Lung (tissue), 12 donors: ENCODE data around the gene CANX. TPM values are rescaled to one million over a fixed set of nuclear protein-coding genes. Genes with fewer than 3 reads are reported as not detected.
"Not testable (repeated sequence)": the region's sequence is repeated elsewhere in the genome, so short reads cannot be mapped to it uniquely, and the experiment has no call there.

Experiments
- ATAC-seq: fragments of 200-7000 bp; cut with Tn5 transposase; one replicate; pipeline ENCODE4 v1.9.1; 2020; ENCODE audit warnings: moderate number of reproducible peaks; ENCODE audit not compliant: insufficient read depth, low FRiP score
- DNase-seq, 3 donors: peaks; one replicate each; pipeline ENCODE4 v3.0.0-alpha.2; 2013 to 2017
- H3K27ac ChIP-seq, 2 donors: one replicate each; pipeline ENCODE4 v1.5.1; 2013; ENCODE audit warnings: mild to moderate bottlenecking in 2 of 2, moderate library complexity in 2 of 2, control low read depth in 1 of 2, inconsistent platforms in 1 of 2, low read depth in 1 of 2, low read length in 1 of 2
- H3K27me3 ChIP-seq, 3 donors: one replicate each; pipeline ENCODE4 v1.5.1; 2013; ENCODE audit warnings: low read length in 2 of 3; ENCODE audit not compliant: control insufficient read depth in 3 of 3, insufficient read depth in 3 of 3
- H3K36me3 ChIP-seq, 4 donors: one replicate each; pipeline ENCODE4 v1.5.1; 2013; ENCODE audit warnings: low read length in 4 of 4, mild to moderate bottlenecking in 1 of 4, moderate library complexity in 1 of 4; ENCODE audit not compliant: control insufficient read depth in 4 of 4, insufficient read depth in 4 of 4
- H3K4me1 ChIP-seq, 5 donors: one replicate each; pipeline ENCODE4 v1.5.1; 2013; ENCODE audit warnings: low read length in 5 of 5, mild to moderate bottlenecking in 2 of 5, moderate library complexity in 1 of 5; ENCODE audit not compliant: control insufficient read depth in 5 of 5, insufficient read depth in 5 of 5
- H3K4me3 ChIP-seq: one replicate; pipeline ENCODE4 v1.5.1; 2013; ENCODE audit warnings: mild to moderate bottlenecking, control low read depth, moderate library complexity
- H3K9ac ChIP-seq, 2 donors: one replicate each; pipeline ENCODE4 v1.5.1; 2013; ENCODE audit warnings: low read length in 2 of 2, control low read depth in 1 of 2; ENCODE audit not compliant: insufficient read depth in 1 of 2
- H3K9me3 ChIP-seq, 4 donors: one replicate each; pipeline ENCODE4 v1.5.1; 2013; ENCODE audit warnings: low read length in 3 of 4, mild to moderate bottlenecking in 1 of 4, moderate library complexity in 1 of 4; ENCODE audit not compliant: control insufficient read depth in 4 of 4, insufficient read depth in 3 of 4
- WGBS, 2 donors: extraction: QIAGEN DNeasy Blood & Tissue Kit; methylation state at CpG; one replicate each; pipeline ENCODE4 v1.1.7; 2013; 5-methylcytosine and 5-hydroxymethylcytosine counted together
- polyA plus RNA-seq, 2 donors: library from polyadenylated mRNA; stranded (reverse); fragments of 200-250 nt; gene quantifications; one replicate each; pipeline ENCODE4 v1.2.1, GENCODE V29; 2013
- total RNA-seq, 2 donors: library from RNA; depleted of rRNA in 1 of 2; stranded (reverse); fragments of >200 nt in 1 of 2; gene quantifications; one replicate each; pipeline ENCODE4 v1.2.1, GENCODE V29; 2014 to 2021
- TF ChIP-seq, protein P1 (sequence below): IDR thresholded peaks from 2 replicates; pipeline ENCODE4 v1.5.1; 2012; ENCODE audit warnings: mild to moderate bottlenecking; ENCODE audit errors: control extremely low read depth, extremely low read depth
- donor health status: control.
- donor health status: control.
- donor health status: Bipolar disorder and iron deficiency.
- donor health status: healthy.
- donor health status: DM: yes; HTN: yes; CAD: no.

The CANX gene
- total and polyA plus RNA-seq, 4 donors, result 132 to 924 (median 294) TPM

GRCh38 chr5:179694561-179694960, 4.2 kb upstream of the CANX start:
- H3K4me3 ChIP-seq, result no peak overlapping the region
- no peaks in the 10 kb centered on the region for H3K27me3 ChIP-seq
- no peak overlapping the region for H3K27ac ChIP-seq
- 45 to 71% methylated on average over 6 of the region's 6 CpGs for WGBS, 2 donors
- H3K9ac ChIP-seq, result no peak overlapping the region
- DNase-seq (no peak), ATAC-seq (no peak)
- TF ChIP-seq, protein P1, sequence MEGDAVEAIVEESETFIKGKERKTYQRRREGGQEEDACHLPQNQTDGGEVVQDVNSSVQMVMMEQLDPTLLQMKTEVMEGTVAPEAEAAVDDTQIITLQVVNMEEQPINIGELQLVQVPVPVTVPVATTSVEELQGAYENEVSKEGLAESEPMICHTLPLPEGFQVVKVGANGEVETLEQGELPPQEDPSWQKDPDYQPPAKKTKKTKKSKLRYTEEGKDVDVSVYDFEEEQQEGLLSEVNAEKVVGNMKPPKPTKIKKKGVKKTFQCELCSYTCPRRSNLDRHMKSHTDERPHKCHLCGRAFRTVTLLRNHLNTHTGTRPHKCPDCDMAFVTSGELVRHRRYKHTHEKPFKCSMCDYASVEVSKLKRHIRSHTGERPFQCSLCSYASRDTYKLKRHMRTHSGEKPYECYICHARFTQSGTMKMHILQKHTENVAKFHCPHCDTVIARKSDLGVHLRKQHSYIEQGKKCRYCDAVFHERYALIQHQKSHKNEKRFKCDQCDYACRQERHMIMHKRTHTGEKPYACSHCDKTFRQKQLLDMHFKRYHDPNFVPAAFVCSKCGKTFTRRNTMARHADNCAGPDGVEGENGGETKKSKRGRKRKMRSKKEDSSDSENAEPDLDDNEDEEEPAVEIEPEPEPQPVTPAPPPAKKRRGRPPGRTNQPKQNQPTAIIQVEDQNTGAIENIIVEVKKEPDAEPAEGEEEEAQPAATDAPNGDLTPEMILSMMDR, result no peak
- no peaks in the 10 kb centered on the region for H3K36me3 ChIP-seq
- H3K9me3 ChIP-seq, result no peaks in the 10 kb centered on the region
- H3K4me1 ChIP-seq, result peaks cover 0 to 3% (median 0%) of the 10 kb centered on the region in 5 donors

GRCh38 chr5:179696603-179697002, 2.2 kb upstream of the CANX start:
- TF ChIP-seq, protein P1, result no peak
- H3K9ac ChIP-seq, result no peak overlapping the region
- no peaks in the 10 kb centered on the region for H3K9me3 ChIP-seq
- H3K4me3 ChIP-seq, result no peak overlapping the region
- DNase-seq (no peak), ATAC-seq (no peak)
- WGBS, 2 donors, result 65 to 83% methylated on average over 3 of the region's 3 CpGs
- peaks cover 1 to 11% (median 5%) of the 10 kb centered on the region in 5 donors for H3K4me1 ChIP-seq
- H3K27me3 ChIP-seq, result no peaks in the 10 kb centered on the region
- H3K36me3 ChIP-seq, result no peaks in the 10 kb centered on the region
- H3K27ac ChIP-seq, result no peak overlapping the region

DNA sequence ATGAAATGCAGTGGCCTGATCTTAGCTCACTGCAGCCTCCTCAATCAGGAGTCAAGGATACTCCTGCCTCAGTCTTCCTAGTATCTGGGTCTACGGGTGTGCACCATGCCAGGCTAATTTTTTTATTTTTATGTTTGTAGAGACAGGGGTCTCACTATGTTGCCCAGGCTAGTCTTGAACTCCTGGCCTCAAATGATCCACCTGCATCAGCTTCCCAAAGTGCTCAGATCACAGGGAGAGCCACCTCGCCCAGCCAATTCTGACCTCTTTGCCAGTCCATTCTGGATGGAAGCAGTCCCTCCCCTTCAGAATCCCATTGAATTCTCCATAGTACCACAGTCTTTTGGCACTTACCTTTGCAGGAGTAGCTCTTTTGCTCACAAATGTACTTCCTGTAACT, 1.7 kb upstream of the CANX start:
- Histone ChIP-seq H3K27me3 (no peaks in the 10 kb centered on the region), H3K36me3 (no peaks in the 10 kb centered on the region), H3K9me3 (no peaks in the 10 kb centered on the region), H3K4me1 (peaks cover 1 to 12% (median 5%) of the 10 kb centered on the region in 5 donors), H3K4me3 (no peak overlapping the region), H3K27ac (peak overlapping the region; percentile 37 to 94), H3K9ac (no peak overlapping the region)
- DNase-seq (no peak), ATAC-seq (no peak)
- 97 to 100% methylated on average over 2 of the region's 2 CpGs for WGBS, 2 donors
- TF ChIP-seq, protein P1, result no peak

DNA sequence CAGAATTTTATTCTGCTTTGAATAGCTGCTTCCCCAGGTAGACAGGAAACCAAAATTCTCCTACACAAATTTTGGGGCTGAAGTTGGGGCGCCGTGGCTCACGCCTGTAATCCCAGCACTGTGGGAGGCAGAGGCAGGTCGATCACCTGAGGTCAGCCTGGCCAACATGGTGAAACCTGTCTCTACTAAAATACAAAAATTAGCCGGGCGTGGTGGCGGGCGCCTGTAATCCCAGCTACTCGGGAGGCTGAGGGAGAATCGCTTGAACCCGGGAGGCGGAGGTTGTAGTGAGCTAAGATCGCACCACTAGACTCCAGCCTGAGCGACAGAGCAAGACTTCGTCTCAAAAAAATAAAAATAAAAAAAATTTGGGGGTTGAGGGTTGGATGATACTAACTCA, 1.2 kb upstream of the CANX start:
- H3K9me3 ChIP-seq, H3K4me3 ChIP-seq, H3K27me3 ChIP-seq, DNase-seq, H3K36me3 ChIP-seq, ATAC-seq: not testable (repeated sequence)
- whole genome bisulfite sequencing, 2 donors, result 95% methylated on average over 15 of the region's 15 CpGs
- H3K9ac ChIP-seq, result peak overlapping the region; percentile 86 to 91
- peaks cover 1 to 15% (median 5%) of the 10 kb centered on the region in 5 donors for H3K4me1 ChIP-seq
- peak overlapping the region; percentile 94 to 100 for H3K27ac ChIP-seq
